Vagina (tissue), 2 donors: ENCODE data around the gene HMGXB3. TPM values are rescaled to one million over a fixed set of nuclear protein-coding genes. Genes with fewer than 3 reads are reported as not detected.

Experiments
- DNase-seq, 2 donors: peaks; one replicate each; pipeline ENCODE4 v3.0.0-alpha.2; 2017; ENCODE audit errors: extremely low spot score in 2 of 2
- H3K27ac ChIP-seq: fragments of 200-600 bp; sonication (generic); one replicate; pipeline ENCODE4 v1.5.1; 2019
- H3K27me3 ChIP-seq: fragments of 200-600 bp; sonication (generic); one replicate; pipeline ENCODE4 v1.5.1; 2019
- H3K36me3 ChIP-seq, 2 donors: fragments of 200-600 bp; sonication (generic); one replicate each; pipeline ENCODE4 v1.5.1; 2017 to 2019
- H3K4me1 ChIP-seq: fragments of 200-600 bp; sonication (generic); one replicate; pipeline ENCODE4 v1.5.1; 2019
- H3K4me3 ChIP-seq, 2 donors: fragments of 200-600 bp; sonication (generic); 1 replicate in 1 of 2; 2 replicates in 1 of 2; pipeline ENCODE4 v1.5.1; 2016 to 2019
- H3K9me3 ChIP-seq: fragments of 200-600 bp; sonication (generic); one replicate; pipeline ENCODE4 v1.5.1; 2019
- POLR2A ChIP-seq, 2 donors: fragments of 450-650 bp; IDR thresholded peaks; one replicate each; pipeline ENCODE4 v1.6.1; 2017; ENCODE audit warnings: antibody characterized with exemption in 2 of 2, mild to moderate bottlenecking in 2 of 2, moderate library complexity in 2 of 2
- POLR2AphosphoS5 ChIP-seq, 2 donors: sonication (generic); formaldehyde crosslinking; IDR thresholded peaks; one replicate each; pipeline ENCODE4 v1.9.0; 2017; ENCODE audit warnings: antibody characterized with exemption in 2 of 2, mild to moderate bottlenecking in 2 of 2, low read depth in 1 of 2; ENCODE audit not compliant: insufficient read depth in 1 of 2
- intact Hi-C: fragments of 100-400 bp; cut with DNase I; formaldehyde crosslinking; loops from one replicate; pipeline ENCODE4 v1.15.1; 2023
- total RNA-seq: library from RNA; depleted of rRNA; stranded (reverse); fragments of >200 nt; gene quantifications from one replicate; pipeline ENCODE4 v1.2.3, GENCODE V29; 2016
- TF ChIP-seq, protein P1 (sequence below), 3 experiments: fragments of 450-650 bp in 2 of 3; fragments of 200-600 bp in 1 of 3; sonication (generic) in 1 of 3; IDR thresholded peaks; one replicate each; pipeline ENCODE4 v1.5.1; 2017 to 2019; ENCODE audit warnings: antibody characterized with exemption in 3 of 3, mild to moderate bottlenecking in 2 of 3, moderate library complexity in 2 of 3

HMGXB3 gene
- total RNA-seq, 1 donor from 2014 or later, result 38.3 TPM

DNA sequence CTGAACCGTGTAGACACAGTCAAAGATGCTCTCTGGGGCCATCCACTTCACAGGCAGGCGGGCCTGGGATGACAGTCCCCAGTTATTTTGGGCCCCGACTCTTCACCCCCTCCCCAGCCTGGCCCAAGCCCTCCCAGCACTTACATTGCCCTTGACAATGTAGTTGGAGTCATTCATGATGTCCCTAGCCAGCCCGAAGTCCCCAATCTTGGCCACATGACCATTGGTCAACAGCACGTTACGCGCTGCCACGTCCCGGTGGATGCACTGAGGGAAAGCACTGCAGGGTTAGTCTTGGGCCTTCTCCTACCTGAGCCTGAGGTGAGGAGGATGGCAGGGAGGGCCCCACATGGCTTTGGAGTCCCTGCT is 55.5 kb downstream of the HMGXB3 start:
- DNase-seq, result no peak
- TF ChIP-seq, protein P1, sequence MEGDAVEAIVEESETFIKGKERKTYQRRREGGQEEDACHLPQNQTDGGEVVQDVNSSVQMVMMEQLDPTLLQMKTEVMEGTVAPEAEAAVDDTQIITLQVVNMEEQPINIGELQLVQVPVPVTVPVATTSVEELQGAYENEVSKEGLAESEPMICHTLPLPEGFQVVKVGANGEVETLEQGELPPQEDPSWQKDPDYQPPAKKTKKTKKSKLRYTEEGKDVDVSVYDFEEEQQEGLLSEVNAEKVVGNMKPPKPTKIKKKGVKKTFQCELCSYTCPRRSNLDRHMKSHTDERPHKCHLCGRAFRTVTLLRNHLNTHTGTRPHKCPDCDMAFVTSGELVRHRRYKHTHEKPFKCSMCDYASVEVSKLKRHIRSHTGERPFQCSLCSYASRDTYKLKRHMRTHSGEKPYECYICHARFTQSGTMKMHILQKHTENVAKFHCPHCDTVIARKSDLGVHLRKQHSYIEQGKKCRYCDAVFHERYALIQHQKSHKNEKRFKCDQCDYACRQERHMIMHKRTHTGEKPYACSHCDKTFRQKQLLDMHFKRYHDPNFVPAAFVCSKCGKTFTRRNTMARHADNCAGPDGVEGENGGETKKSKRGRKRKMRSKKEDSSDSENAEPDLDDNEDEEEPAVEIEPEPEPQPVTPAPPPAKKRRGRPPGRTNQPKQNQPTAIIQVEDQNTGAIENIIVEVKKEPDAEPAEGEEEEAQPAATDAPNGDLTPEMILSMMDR (IDR thresholded peaks at IDR 0.05), result no peak
- no peak for TF ChIP-seq POLR2AphosphoS5 (IDR thresholded peaks at IDR 0.05; ENCODE audit: insufficient read depth in 1 of 2, low read depth in 1 of 2)
- intact Hi-C loops, result no loop called here
- Histone ChIP-seq H3K9me3 (no peaks in the 10 kb centered on the region), H3K4me3 (no peak overlapping the region), H3K4me1 (no peaks in the 10 kb centered on the region), H3K36me3 (peaks cover 0 to 34% of the 10 kb centered on the region in 2 donors), H3K27me3 (no peaks in the 10 kb centered on the region), H3K27ac (no peak overlapping the region)

DNA sequence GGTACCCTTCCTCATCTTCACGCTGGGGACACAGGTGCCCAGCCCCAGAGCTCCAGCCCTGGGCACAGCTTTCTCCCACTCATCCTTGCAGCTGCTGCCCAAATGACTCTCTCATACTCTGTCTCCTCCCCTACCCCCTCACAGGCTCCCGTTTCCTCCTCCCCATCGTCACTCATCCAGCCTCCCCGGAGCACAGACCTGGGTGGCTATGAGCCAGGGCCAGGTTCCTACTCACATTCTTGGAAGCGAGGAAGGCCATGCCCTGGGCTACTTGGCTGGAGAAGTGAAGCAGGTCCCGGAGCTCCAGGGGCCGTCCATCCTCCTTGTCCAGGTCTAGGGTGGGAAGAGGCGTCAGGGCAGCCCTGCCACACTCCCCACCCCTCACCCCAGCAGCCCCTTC is 56.5 kb downstream of the HMGXB3 start:
- H3K27me3 ChIP-seq, result no peaks in the 10 kb centered on the region
- intact Hi-C loops, result no loop called here
- H3K9me3 ChIP-seq, result no peaks in the 10 kb centered on the region
- TF ChIP-seq, protein P1 (IDR thresholded peaks at IDR 0.05), result no peak
- TF ChIP-seq POLR2AphosphoS5 (IDR thresholded peaks at IDR 0.05; ENCODE audit: insufficient read depth in 1 of 2, low read depth in 1 of 2) (no peak), POLR2A (IDR thresholded peaks at IDR 0.05) (no peak)
- no peak overlapping the region for H3K4me3 ChIP-seq
- H3K36me3 ChIP-seq, result peaks cover 0 to 24% of the 10 kb centered on the region in 2 donors
- no peaks in the 10 kb centered on the region for H3K4me1 ChIP-seq
- H3K27ac ChIP-seq, result no peak overlapping the region
- DNase-seq, result no peak

DNA sequence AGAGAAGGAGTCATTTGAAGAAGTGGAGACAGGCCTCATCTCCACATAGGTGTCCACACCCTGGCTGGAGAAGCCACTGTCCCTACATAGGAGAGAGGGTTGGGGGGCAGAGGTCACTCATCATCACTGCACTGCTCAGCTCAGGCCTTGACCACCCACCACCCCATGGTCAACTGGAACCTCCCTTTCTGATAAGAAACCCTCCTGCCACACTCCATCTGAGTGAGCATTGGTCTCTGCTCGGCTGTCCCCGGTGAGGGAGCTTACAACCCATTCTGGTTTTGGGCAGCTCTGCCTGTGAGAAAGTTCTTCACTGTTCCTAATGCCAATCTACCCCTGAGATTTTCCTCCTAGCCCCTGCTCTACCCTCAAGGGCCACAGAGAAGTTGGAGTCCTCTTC is 57.0 kb downstream of the HMGXB3 start:
- peaks cover 0 to 19% of the 10 kb centered on the region in 2 donors for H3K36me3 ChIP-seq
- H3K27me3 ChIP-seq, result no peaks in the 10 kb centered on the region
- no peak for DNase-seq
- no peak for TF ChIP-seq POLR2AphosphoS5 (IDR thresholded peaks at IDR 0.05; ENCODE audit: insufficient read depth in 1 of 2, low read depth in 1 of 2)
- TF ChIP-seq, protein P1 (IDR thresholded peaks at IDR 0.05), result no peak
- TF ChIP-seq POLR2A (IDR thresholded peaks at IDR 0.05), result no peak
- no peak overlapping the region for H3K4me3 ChIP-seq
- no peaks in the 10 kb centered on the region for H3K9me3 ChIP-seq
- H3K27ac ChIP-seq, result no peak overlapping the region
- H3K4me1 ChIP-seq, result no peaks in the 10 kb centered on the region
- intact Hi-C loops, result no loop called here

DNA sequence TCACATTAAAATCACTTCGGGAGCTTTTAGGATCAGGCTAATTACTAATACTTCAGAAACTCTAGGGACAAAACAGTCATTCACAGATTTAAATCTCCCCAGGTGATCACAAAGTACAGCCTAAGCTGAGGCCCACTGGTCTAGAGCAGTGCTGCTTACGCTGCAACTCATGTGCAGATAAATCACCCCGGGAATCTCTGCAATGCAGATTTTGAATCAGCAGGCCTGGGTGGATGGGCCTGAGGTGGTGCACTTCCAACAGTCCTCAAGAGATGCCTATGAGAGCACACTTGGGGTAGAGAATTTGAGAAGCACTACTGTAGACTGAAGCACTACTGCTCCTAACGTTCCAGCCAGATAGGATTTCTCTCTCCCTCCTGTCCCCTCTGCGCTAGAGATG is 57.5 kb downstream of the HMGXB3 start:
- Histone ChIP-seq H3K9me3 (no peaks in the 10 kb centered on the region), H3K27ac (no peak overlapping the region), H3K4me3 (no peak overlapping the region), H3K36me3 (peaks cover 0 to 14% of the 10 kb centered on the region in 2 donors), H3K4me1 (no peaks in the 10 kb centered on the region), H3K27me3 (no peaks in the 10 kb centered on the region)
- TF ChIP-seq POLR2A (IDR thresholded peaks at IDR 0.05) (no peak), POLR2AphosphoS5 (IDR thresholded peaks at IDR 0.05; ENCODE audit: insufficient read depth in 1 of 2, low read depth in 1 of 2) (no peak)
- TF ChIP-seq, protein P1 (IDR thresholded peaks at IDR 0.05), result no peak
- DNase-seq, result no peak
- intact Hi-C loops, result no loop called here

DNA sequence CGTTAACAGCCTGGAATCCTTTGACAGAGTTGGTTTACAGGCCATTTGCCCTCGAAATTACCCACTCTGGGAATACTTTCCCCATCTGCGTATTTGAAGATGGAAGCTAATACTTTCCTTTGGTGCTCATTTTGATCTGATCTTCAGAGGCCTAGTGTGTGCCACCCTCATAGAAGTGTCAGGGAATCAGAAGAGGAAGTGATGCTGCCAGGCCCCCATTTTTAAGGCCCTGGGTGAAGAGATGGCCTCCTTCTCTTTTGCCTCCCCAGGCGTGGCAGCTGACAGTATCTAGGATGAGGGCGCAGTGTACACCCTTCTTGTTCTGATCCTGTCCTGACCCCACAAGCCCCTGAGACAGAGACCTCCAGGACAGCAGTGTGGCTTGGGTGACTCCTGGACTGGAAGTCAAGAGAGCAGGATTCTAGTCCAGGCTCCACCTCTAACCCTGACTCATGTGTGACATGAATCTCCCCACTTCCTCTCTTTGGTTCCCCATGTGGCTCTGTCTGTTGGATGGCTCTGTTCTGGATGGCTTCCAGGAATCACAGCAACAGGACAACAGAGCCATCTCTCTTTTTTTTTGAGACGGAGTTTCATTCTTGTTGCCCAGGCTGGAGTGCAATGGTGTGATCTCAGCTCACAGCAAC is 58.1 kb downstream of the HMGXB3 start:
- H3K4me1 ChIP-seq, result no peaks in the 10 kb centered on the region
- H3K4me3 ChIP-seq, result no peak overlapping the region
- no peak for DNase-seq
- H3K27ac ChIP-seq, result no peak overlapping the region
- TF ChIP-seq, protein P1 (IDR thresholded peaks at IDR 0.05), result no peak
- TF ChIP-seq POLR2AphosphoS5 (IDR thresholded peaks at IDR 0.05; ENCODE audit: insufficient read depth in 1 of 2, low read depth in 1 of 2), result no peak
- TF ChIP-seq POLR2A (IDR thresholded peaks at IDR 0.05), result no peak
- H3K27me3 ChIP-seq, result no peaks in the 10 kb centered on the region
- H3K36me3 ChIP-seq, result peaks cover 0 to 8% of the 10 kb centered on the region in 2 donors
- H3K9me3 ChIP-seq, result no peaks in the 10 kb centered on the region
- intact Hi-C loops, result no loop called here
